HEK293T (cell line): ENCODE data around the gene WDR90.

ENCODE experiments used
- BHLHE40 ChIP-seq: fragments of 450-650 bp; IDR thresholded peaks from 2 replicates; pipeline ENCODE4 v1.6.1; 2016; ENCODE audit warnings: mild to moderate bottlenecking, moderate library complexity, borderline replicate concordance
- ELF4 ChIP-seq: fragments of 450-650 bp; IDR thresholded peaks from 2 replicates; pipeline ENCODE4 v1.6.1; 2017; ENCODE audit warnings: antibody characterized with exemption
- FOXA1 ChIP-seq: fragments of 450-650 bp; IDR thresholded peaks from 2 replicates; pipeline ENCODE4 v1.6.1; 2016; ENCODE audit warnings: mild to moderate bottlenecking
- FOXK2 ChIP-seq: fragments of 450-650 bp; IDR thresholded peaks from 2 replicates; pipeline ENCODE4 v1.6.1; 2016; ENCODE audit warnings: mild to moderate bottlenecking
- FOXM1 ChIP-seq: fragments of 450-650 bp; IDR thresholded peaks from 2 replicates; pipeline ENCODE4 v1.6.1; 2017; ENCODE audit warnings: mild to moderate bottlenecking, borderline replicate concordance
- HDGF ChIP-seq: fragments of 450-650 bp; IDR thresholded peaks from 2 replicates; pipeline ENCODE4 v1.6.1; 2017; ENCODE audit warnings: antibody characterized with exemption, borderline replicate concordance
- NFRKB ChIP-seq: fragments of 450-650 bp; IDR thresholded peaks from 2 replicates; pipeline ENCODE4 v1.6.1; 2016; ENCODE audit warnings: mild to moderate bottlenecking, moderate library complexity
- SUZ12 ChIP-seq: fragments of 450-650 bp; IDR thresholded peaks from 2 replicates; pipeline ENCODE4 v1.6.1; 2016; ENCODE audit warnings: mild to moderate bottlenecking
- TARDBP ChIP-seq: fragments of 450-650 bp; IDR thresholded peaks from 2 replicates; pipeline ENCODE4 v1.6.1; 2016
- ZNF384 ChIP-seq: fragments of 450-650 bp; IDR thresholded peaks from 2 replicates; pipeline ENCODE4 v1.6.1; 2016
- TF ChIP-seq, protein P1 (sequence below): fragments of 450-650 bp; IDR thresholded peaks from 2 replicates; pipeline ENCODE4 v1.6.1; 2016

DNA sequence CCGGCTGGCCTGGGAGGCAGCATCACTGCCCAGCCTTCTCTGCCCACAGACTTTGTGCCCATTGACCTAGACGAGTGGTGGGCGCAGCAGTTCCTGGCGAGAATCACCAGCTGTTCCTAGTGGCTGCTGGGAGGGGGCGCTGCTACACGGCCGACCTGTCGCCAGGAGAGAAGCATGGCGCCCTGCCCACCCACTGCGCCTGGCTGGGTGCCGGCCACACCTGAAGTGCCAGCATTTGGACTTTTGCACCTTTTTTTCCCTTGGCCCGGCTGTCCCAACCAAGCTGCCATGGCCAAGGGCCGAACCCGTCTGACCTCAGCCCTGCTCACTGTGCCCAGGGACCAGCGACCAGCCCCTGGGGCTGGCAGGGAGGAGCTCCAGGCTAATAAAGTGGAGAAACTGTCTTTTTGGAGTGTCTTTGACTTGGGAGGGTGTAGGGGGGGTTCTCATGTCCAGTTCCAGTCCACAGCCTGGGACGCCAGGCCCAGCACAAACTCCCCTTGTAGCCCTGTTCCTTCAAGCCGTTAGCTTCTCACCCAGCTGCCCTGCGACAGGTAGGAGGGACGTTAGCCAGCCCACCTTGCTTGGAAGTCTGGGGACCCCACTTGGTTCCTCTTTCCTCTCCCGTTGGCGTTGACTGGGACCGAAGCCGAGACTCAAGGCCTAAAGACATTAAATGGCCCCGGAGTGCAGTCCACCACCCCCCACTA lies 939 bp upstream of the WDR90 start:
- TF ChIP-seq ZNF384 (no peak), HDGF (no peak), NFRKB (no peak), TARDBP (no peak), BHLHE40 (no peak), FOXK2 (no peak), FOXA1 (no peak), FOXM1 (no peak), SUZ12 (no peak), ELF4 (no peak)
- TF ChIP-seq, protein P1, sequence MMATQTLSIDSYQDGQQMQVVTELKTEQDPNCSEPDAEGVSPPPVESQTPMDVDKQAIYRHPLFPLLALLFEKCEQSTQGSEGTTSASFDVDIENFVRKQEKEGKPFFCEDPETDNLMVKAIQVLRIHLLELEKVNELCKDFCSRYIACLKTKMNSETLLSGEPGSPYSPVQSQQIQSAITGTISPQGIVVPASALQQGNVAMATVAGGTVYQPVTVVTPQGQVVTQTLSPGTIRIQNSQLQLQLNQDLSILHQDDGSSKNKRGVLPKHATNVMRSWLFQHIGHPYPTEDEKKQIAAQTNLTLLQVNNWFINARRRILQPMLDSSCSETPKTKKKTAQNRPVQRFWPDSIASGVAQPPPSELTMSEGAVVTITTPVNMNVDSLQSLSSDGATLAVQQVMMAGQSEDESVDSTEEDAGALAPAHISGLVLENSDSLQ = no peak
